NCI-H748 (cell line): ENCODE measurements around the gene PLXNA1.

Experiments
- DNase-seq: peaks from one replicate; lab custom pipeline; 2025; ENCODE audit not compliant: unreplicated experiment; lab: John Stamatoyannopoulos, UW

Gene PLXNA1

GRCh38 chr3:126982471-126983175, at the start of gene PLXNA1:
Gene PLXNA1, plus strand, starts transcription at chr3:126983115. Its CDS starts 5,479 bp downstream, at chr3:126988594.
- DNase-seq, result peak; percentile 76

- DNase-seq, result peak; percentile 41
These were observed 48.8 kb upstream of the PLXNA1 start for GRCh38 chr3:126934031-126934531.

GRCh38 chr3:126934991-126935390, 47.9 kb upstream of the PLXNA1 start:
- DNase-seq, result no peak

GRCh38 chr3:126935756-126936509, 47.0 kb upstream of the PLXNA1 start:
- no peak for DNase-seq

GRCh38 chr3:126936853-126937425, 46.0 kb upstream of the PLXNA1 start:
- no peak for DNase-seq

- DNase-seq, result no peak
These were observed 45.4 kb upstream of the PLXNA1 start for GRCh38 chr3:126937533-126937932.

GRCh38 chr3:126937973-126938372, 44.9 kb upstream of the PLXNA1 start:
- DNase-seq, result no peak

- no peak for DNase-seq
These were observed 44.2 kb upstream of the PLXNA1 start for GRCh38 chr3:126938520-126939337.

GRCh38 chr3:126939338-126939718, 43.6 kb upstream of the PLXNA1 start:
- no peak for DNase-seq

- DNase-seq, result no peak
These were observed 43.2 kb upstream of the PLXNA1 start for GRCh38 chr3:126939733-126940132.

GRCh38 chr3:126941721-126942270, 41.1 kb upstream of the PLXNA1 start:
- no peak for DNase-seq

GRCh38 chr3:126944089-126944965, 38.6 kb upstream of the PLXNA1 start:
- DNase-seq, result no peak

- no peak for DNase-seq
These were observed 37.7 kb upstream of the PLXNA1 start for GRCh38 chr3:126945171-126945721.

- no peak for DNase-seq
These were observed 37.0 kb upstream of the PLXNA1 start for GRCh38 chr3:126945891-126946290.

GRCh38 chr3:126946405-126946804, 36.5 kb upstream of the PLXNA1 start:
- no peak for DNase-seq

- no peak for DNase-seq
These were observed 35.5 kb upstream of the PLXNA1 start for GRCh38 chr3:126947429-126947828.

- no peak for DNase-seq
These were observed 33.9 kb upstream of the PLXNA1 start for GRCh38 chr3:126948980-126949535.

- no peak for DNase-seq
These were observed 31.4 kb upstream of the PLXNA1 start for GRCh38 chr3:126951561-126951960.
